GM23248 (cell line): ENCODE data around the gene RASA2.
"Not testable (repeated sequence)": the region's sequence is repeated elsewhere in the genome, so short reads cannot be mapped to it uniquely, and the experiment has no call there.

ENCODE experiments used
- EZH2 ChIP-seq: fragments of 200-600 bp; sonication (generic); IDR thresholded peaks from 2 replicates; pipeline ENCODE4 v1.6.1; 2018; ENCODE audit warnings: antibody characterized with exemption, mild to moderate bottlenecking; ENCODE audit not compliant: insufficient read depth, poor library complexity, severe bottlenecking
- EZH2phosphoT487 ChIP-seq: fragments of 200-600 bp; sonication (generic); IDR thresholded peaks from 2 replicates; pipeline ENCODE4 v1.6.1; 2018; ENCODE audit warnings: antibody characterized with exemption, moderate library complexity, mild to moderate bottlenecking, low read depth; ENCODE audit not compliant: insufficient read depth

DNA sequence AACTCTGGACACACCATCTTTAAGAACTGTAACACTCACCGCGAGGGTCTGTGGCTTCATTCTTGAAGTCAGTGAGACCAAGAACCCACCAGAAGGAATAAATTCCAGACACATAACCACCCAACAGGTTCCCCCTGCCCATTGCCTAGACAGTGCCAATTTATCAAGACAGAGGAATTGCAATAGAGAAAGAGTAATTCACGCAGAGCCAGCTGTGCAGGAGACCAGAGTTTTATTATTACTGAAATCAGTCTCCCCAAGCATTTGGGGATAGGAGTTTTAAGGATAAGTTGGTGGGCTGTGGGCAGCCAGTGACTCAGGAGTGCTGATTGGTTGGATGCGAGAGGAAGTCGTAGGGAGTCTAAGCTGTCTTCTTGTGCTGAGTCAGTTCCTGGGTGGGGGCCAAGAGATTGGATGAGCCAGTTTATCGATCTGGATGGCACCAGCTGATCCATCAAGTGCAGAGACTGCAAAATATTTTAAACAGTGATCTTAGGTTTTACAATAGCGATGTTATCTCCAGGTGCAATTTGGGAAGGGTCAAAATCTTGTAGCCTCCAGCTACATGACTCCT, 142.1 kb downstream of the RASA2 start:
- not testable (repeated sequence) for TF ChIP-seq EZH2, EZH2phosphoT487
